Measurements from ENCODE around the gene ADAMTS2.

GRCh38 chr5:179257176-179257682, 88.0 kb downstream of the ADAMTS2 start:
- TF ChIP-seq, protein P1, sequence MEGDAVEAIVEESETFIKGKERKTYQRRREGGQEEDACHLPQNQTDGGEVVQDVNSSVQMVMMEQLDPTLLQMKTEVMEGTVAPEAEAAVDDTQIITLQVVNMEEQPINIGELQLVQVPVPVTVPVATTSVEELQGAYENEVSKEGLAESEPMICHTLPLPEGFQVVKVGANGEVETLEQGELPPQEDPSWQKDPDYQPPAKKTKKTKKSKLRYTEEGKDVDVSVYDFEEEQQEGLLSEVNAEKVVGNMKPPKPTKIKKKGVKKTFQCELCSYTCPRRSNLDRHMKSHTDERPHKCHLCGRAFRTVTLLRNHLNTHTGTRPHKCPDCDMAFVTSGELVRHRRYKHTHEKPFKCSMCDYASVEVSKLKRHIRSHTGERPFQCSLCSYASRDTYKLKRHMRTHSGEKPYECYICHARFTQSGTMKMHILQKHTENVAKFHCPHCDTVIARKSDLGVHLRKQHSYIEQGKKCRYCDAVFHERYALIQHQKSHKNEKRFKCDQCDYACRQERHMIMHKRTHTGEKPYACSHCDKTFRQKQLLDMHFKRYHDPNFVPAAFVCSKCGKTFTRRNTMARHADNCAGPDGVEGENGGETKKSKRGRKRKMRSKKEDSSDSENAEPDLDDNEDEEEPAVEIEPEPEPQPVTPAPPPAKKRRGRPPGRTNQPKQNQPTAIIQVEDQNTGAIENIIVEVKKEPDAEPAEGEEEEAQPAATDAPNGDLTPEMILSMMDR (IDR thresholded peaks at IDR 0.05; ENCODE audit: insufficient read depth, low read length, poor library complexity, severe bottlenecking), result no peak
- TF ChIP-seq EZH2phosphoT487 (conservative IDR thresholded peaks at IDR 0.05; ENCODE audit: low read length), result no peak
